Measurements from ENCODE around the gene CUEDC2. TPM values are rescaled to one million over a fixed set of nuclear protein-coding genes. Genes with fewer than 3 reads are reported as not detected.

The CUEDC2 gene
- total RNA-seq, 1 donor from 2014 or later, result 59.0 TPM

- DNase-seq (ENCODE audit: low spot score), result no peak
- Mint-ChIP-seq H3K4me1 (ENCODE audit: low read depth) (peaks cover 49% of the 10 kb centered on the region), H3K36me3 (ENCODE audit: low read depth) (peaks cover 44% of the 10 kb centered on the region), H3K4me3 (no peak overlapping the region), H3K27me3 (ENCODE audit: insufficient read depth) (no peaks in the 10 kb centered on the region), H3K9me3 (no peaks in the 10 kb centered on the region), H3K27ac (no peak overlapping the region)
- intact Hi-C loops (cut with micrococcal nuclease), result no loop called here
Observed at GRCh38 chr10:102401342-102401654, 31.1 kb downstream of the CUEDC2 start.

DNA sequence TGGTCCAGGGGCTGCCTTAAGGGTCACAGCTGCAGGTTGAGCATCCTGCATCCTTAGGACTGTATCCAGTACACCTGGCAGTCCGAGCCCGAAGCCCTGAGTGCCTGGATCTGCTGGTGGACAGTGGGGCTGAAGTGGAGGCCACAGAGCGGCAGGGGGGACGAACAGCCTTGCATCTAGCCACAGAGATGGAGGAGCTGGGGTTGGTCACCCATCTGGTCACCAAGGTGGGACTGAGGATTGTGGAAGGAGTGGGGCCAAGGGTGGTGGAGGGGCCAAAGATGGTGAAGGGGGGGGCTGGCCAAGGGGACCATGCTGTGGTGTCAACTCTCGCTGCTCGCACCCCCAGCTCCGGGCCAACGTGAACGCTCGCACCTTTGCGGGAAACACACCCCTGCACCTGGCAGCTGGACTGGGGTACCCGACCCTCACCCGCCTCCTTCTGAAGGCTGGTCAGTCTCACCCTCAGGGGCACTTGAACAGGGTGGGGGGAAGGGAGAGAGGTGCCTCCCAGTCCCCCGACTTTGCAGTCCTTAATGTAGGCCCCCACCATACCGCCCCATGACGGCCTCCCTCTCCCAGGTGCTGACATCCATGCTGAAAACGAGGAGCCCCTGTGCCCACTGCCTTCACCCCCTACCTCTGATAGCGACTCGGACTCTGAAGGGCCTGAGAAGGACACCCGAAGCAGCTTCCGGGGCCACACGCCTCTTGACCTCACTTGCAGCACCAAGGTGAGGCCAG, 31.6 kb downstream of the CUEDC2 start:
- DNase-seq (ENCODE audit: low spot score), result no peak
- Mint-ChIP-seq H3K4me1 (ENCODE audit: low read depth) (peaks cover 47% of the 10 kb centered on the region), H3K4me3 (no peak overlapping the region), H3K9me3 (no peaks in the 10 kb centered on the region), H3K27ac (peak overlapping the region; percentile 29), H3K36me3 (ENCODE audit: low read depth) (peaks cover 48% of the 10 kb centered on the region), H3K27me3 (ENCODE audit: insufficient read depth) (no peaks in the 10 kb centered on the region)
- intact Hi-C loops (cut with micrococcal nuclease), result no loop called here

DNA sequence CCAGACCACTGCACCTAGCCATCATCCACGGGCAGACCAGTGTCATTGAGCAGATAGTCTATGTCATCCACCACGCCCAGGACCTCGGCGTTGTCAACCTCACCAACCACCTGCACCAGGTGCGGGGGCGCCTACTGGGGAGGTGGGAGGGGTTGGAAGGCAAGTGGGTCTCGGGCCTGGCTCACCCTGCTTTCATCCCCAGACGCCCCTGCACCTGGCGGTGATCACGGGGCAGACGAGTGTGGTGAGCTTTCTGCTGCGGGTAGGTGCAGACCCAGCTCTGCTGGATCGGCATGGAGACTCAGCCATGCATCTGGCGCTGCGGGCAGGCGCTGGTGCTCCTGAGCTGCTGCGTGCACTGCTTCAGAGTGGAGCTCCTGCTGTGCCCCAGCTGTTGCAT, 32.3 kb downstream of the CUEDC2 start:
- H3K36me3 Mint-ChIP-seq (ENCODE audit: low read depth), result peaks cover 50% of the 10 kb centered on the region
- no peaks in the 10 kb centered on the region for H3K9me3 Mint-ChIP-seq
- peak overlapping the region; percentile 58 for H3K27ac Mint-ChIP-seq
- H3K4me1 Mint-ChIP-seq (ENCODE audit: low read depth), result peaks cover 42% of the 10 kb centered on the region
- no peak for DNase-seq (ENCODE audit: low spot score)
- intact Hi-C loops (cut with micrococcal nuclease), result no loop called here
- H3K4me3 Mint-ChIP-seq, result peak overlapping the region; percentile 72
- no peaks in the 10 kb centered on the region for H3K27me3 Mint-ChIP-seq (ENCODE audit: insufficient read depth)

DNA sequence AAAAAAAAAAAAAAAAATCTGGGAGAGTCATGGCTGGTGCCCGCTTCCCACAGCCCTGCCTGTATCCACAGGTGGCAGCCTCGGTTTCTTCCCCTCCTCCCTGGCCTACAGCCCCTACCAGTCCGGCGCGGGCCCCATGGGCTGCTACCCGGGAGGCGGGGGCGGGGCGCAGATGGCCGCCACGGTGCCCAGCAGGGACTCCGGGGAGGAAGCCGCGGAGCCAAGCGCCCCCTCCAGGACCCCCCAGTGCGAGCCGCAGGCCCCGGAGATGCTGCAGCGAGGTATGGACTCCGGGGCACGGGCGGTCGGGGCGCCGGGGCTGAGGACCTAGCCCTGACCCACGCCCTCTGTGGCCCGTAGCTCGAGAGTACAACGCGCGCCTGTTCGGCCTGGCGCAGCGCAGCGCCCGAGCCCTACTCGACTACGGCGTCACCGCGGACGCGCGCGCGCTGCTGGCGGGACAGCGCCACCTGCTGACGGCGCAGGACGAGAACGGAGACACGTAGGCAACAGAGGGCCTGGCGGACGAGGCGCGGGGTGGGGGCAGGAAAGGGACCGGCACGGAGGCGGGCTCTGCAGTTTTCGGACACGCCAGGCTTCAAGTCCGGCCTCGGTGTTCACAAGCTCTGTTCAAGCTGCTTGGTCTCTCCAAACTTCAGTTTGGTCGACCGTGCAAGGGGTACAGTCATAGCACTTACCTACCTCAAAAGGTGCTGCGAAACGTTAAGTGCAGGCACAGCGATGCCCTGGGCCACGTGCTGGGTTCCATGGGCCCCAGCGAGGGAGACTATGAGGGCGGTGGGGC, 33.0 kb downstream of the CUEDC2 start:
- peak; percentile 86 for DNase-seq (ENCODE audit: low spot score)
- intact Hi-C loops (cut with micrococcal nuclease), result loop anchor here (1.0 to 10.0 kb wide), 7 partner anchors 22 to 795 kb away; partner anchors contain the start of genes ELOVL3, NT5C2 and OGA
- Mint-ChIP-seq H3K36me3 (ENCODE audit: low read depth) (peaks cover 49% of the 10 kb centered on the region), H3K9me3 (no peaks in the 10 kb centered on the region), H3K4me3 (peak overlapping the region; percentile 90), H3K4me1 (ENCODE audit: low read depth) (peaks cover 42% of the 10 kb centered on the region), H3K27me3 (ENCODE audit: insufficient read depth) (no peaks in the 10 kb centered on the region), H3K27ac (peak overlapping the region; percentile 63)

GRCh38 chr10:102398172-102399020, 34.0 kb downstream of the CUEDC2 start:
- Mint-ChIP-seq H3K36me3 (ENCODE audit: low read depth) (peaks cover 48% of the 10 kb centered on the region), H3K27me3 (ENCODE audit: insufficient read depth) (no peaks in the 10 kb centered on the region), H3K4me3 (peak overlapping the region; percentile 90), H3K27ac (peak overlapping the region; percentile 63), H3K4me1 (ENCODE audit: low read depth) (peaks cover 46% of the 10 kb centered on the region), H3K9me3 (no peaks in the 10 kb centered on the region)
- DNase-seq (ENCODE audit: low spot score), result no peak
- intact Hi-C loops (cut with micrococcal nuclease), result loop anchor here (1.0 to 10.0 kb wide), 7 partner anchors 23 to 796 kb away; partner anchors contain the start of genes ELOVL3, NT5C2 and OGA

DNA sequence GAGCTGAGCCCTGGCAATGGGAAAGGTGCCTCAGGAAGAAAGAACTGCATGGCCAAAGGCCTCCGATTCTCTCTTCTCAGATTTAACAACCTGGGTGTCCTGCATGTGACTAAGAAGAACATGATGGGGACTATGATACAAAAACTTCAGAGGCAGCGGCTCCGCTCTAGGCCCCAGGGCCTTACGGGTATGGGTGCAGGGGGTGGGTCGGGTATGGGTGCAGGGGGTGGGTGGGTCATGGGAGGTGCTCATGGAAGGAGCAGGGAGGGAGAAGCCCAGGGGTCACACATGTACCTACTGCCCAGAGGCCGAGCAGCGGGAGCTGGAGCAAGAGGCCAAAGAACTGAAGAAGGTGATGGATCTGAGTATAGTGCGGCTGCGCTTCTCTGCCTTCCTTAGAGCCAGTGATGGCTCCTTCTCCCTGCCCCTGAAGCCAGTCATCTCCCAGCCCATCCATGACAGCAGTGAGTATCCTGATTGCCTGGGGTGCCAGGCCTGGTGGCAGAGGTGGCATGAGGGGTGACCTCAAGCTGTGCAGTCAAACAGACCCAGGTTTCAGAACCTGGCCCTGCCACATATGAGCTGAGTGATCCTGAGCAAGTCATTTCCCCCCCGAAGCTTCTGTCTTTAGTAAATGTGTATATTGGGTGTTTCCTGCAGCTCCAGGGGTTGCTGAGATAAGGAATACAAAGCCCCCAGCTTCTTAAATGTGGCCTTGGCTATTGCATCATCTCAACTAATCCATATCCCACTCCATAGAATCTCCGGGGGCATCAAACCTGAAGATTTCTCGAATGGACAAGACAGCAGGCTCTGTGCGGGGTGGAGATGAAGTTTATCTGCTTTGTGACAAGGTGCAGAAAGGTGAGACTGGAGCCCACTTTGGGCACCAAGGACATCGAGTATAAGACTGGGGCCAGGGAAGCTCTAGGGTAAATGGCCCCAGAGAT, 34.9 kb downstream of the CUEDC2 start:
- H3K4me1 Mint-ChIP-seq (ENCODE audit: low read depth), result peaks cover 54% of the 10 kb centered on the region
- peak overlapping the region; percentile 90 for H3K4me3 Mint-ChIP-seq
- H3K27ac Mint-ChIP-seq, result peak overlapping the region; percentile 72
- H3K9me3 Mint-ChIP-seq, result no peaks in the 10 kb centered on the region
- no peak for DNase-seq (ENCODE audit: low spot score)
- H3K36me3 Mint-ChIP-seq (ENCODE audit: low read depth), result peaks cover 47% of the 10 kb centered on the region
- intact Hi-C loops (cut with micrococcal nuclease), result loop anchor here (10.0 kb wide), 2 partner anchors 583 to 797 kb away; partner anchors contain the start of genes NT5C2 and OGA
- H3K27me3 Mint-ChIP-seq (ENCODE audit: insufficient read depth), result no peaks in the 10 kb centered on the region

DNA sequence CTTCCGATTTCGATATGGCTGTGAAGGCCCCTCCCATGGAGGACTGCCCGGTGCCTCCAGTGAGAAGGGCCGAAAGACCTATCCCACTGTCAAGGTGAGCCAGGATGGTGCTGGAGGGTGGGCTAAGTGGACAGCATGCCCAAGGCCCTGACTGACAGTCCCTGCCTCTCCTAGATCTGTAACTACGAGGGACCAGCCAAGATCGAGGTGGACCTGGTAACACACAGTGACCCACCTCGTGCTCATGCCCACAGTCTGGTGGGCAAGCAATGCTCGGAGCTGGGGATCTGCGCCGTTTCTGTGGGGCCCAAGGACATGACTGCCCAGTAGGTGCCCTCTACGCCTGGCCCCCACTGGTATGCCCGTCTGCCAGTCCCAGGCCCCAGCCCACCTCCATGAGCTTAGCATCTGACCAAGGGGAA, 35.6 kb downstream of the CUEDC2 start:
- no peak for DNase-seq (ENCODE audit: low spot score)
- H3K4me1 Mint-ChIP-seq (ENCODE audit: low read depth), result peaks cover 59% of the 10 kb centered on the region
- H3K9me3 Mint-ChIP-seq, result no peaks in the 10 kb centered on the region
- no peaks in the 10 kb centered on the region for H3K27me3 Mint-ChIP-seq (ENCODE audit: insufficient read depth)
- peak overlapping the region; percentile 90 for H3K4me3 Mint-ChIP-seq
- intact Hi-C loops (cut with micrococcal nuclease), result loop anchor here (10.0 kb wide), 2 partner anchors 582 to 798 kb away; partner anchors contain the start of genes NT5C2 and OGA
- peaks cover 44% of the 10 kb centered on the region for H3K36me3 Mint-ChIP-seq (ENCODE audit: low read depth)
- H3K27ac Mint-ChIP-seq, result peak overlapping the region; percentile 97

- DNase-seq (ENCODE audit: low spot score), result no peak
Observed at GRCh38 chr10:102396317-102396650, 36.1 kb downstream of the CUEDC2 start.

GRCh38 chr10:102395400-102396316, 36.7 kb downstream of the CUEDC2 start, which contains the start of gene NFKB2:
TSS of gene NFKB2 (plus strand) at chr10:102395705. CDS start at chr10:102395960, 255 bp downstream.
- peaks cover 41% of the 10 kb centered on the region for H3K36me3 Mint-ChIP-seq (ENCODE audit: low read depth)
- peaks cover 59% of the 10 kb centered on the region for H3K4me1 Mint-ChIP-seq (ENCODE audit: low read depth)

More at GRCh38 chr10:102396317-102396650, 36.1 kb downstream of the CUEDC2 start:
- Mint-ChIP-seq H3K36me3 (ENCODE audit: low read depth) (peaks cover 42% of the 10 kb centered on the region), H3K4me3 (peak overlapping the region; percentile 90), H3K27me3 (ENCODE audit: insufficient read depth) (no peaks in the 10 kb centered on the region), H3K9me3 (no peaks in the 10 kb centered on the region), H3K27ac (peak overlapping the region; percentile 97), H3K4me1 (ENCODE audit: low read depth) (peaks cover 59% of the 10 kb centered on the region)
- intact Hi-C loops (cut with micrococcal nuclease), result loop anchor here (10.0 kb wide), 2 partner anchors 581 to 799 kb away; partner anchors contain the start of genes NT5C2 and OGA

DNA sequence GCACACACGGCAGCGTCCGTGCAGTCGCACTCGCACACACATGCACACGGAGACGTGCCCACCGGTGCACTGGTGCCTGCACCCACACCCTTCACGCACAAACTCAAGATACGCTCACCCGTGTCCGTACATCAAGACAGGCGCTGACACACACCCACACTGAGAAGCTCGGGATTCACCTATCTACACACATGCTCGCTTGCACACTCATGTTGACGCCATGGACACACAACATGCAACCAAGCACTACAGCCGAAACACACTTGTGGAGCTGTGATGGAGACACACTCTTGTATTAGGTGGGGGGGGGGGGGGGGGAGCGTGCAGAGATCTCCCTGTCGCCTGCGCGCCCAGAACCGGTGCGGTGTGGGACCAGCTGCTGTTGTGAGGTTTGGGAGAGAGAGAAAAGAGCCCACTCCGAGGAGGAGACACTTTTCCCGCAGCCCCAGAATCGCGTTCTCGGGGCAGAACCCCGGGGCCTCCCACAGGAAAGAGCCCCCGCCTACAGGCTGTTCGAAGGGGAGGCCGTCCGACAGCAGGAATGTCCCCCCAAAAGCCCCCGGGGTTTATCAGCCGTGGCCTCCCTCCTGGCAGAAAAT, 37.5 kb downstream of the CUEDC2 start:
- Mint-ChIP-seq H3K36me3 (ENCODE audit: low read depth) (peaks cover 35% of the 10 kb centered on the region), H3K27me3 (ENCODE audit: insufficient read depth) (no peaks in the 10 kb centered on the region), H3K4me1 (ENCODE audit: low read depth) (peaks cover 51% of the 10 kb centered on the region), H3K9me3 (no peaks in the 10 kb centered on the region), H3K4me3 (peak overlapping the region; percentile 90), H3K27ac (peak overlapping the region; percentile 97)
- no peak for DNase-seq (ENCODE audit: low spot score)
- intact Hi-C loops (cut with micrococcal nuclease), result loop anchor here (1.0 to 10.0 kb wide), 18 partner anchors 14 to 800 kb away; partner anchors contain the start of genes ACTR1A, CUEDC2, ELOVL3 and GBF1

More at GRCh38 chr10:102395400-102396316, 36.7 kb downstream of the CUEDC2 start, which contains the start of gene NFKB2:
- intact Hi-C loops (cut with micrococcal nuclease), result loop anchor here (1.0 to 10.0 kb wide), 8 partner anchors 14 to 799 kb away; partner anchors contain the start of genes ACTR1A, CUEDC2, GBF1 and NT5C2
- Mint-ChIP-seq H3K27ac (peak within 1 kb of the TSS; percentile 97), H3K27me3 (ENCODE audit: insufficient read depth) (no peaks in the 10 kb centered on the region), H3K9me3 (no peaks in the 10 kb centered on the region), H3K4me3 (peak within 1 kb of the TSS; percentile 90)
- peak; percentile 92 for DNase-seq (ENCODE audit: low spot score)
